IMR-90 (cell line): ENCODE results near the gene PRR5. TPM values are rescaled to one million over a fixed set of nuclear protein-coding genes. Genes with fewer than 3 reads are reported as not detected.

ENCODE experiments used
- ATAC-seq: fragments of 200-7000 bp; cut with Tn5 transposase; 2 replicates; pipeline ENCODE4 v1.9.1; 2020; ENCODE audit warnings: low read depth, mild to moderate bottlenecking, moderate library complexity
- BruUV-seq: library from RNA; stranded (reverse); fragments of 400-500 nt; replicated peaks from 2 replicates; lab custom pipeline; 2021; lab: Mats Ljungman, UMichigan
- CTCF ChIA-PET: fragments of 300-600 bp; formaldehyde crosslinking; extraction: SDS; loops from one replicate; lab custom pipeline; 2021; ENCODE audit warnings: antibody characterized with exemption; lab: Yijun Ruan, JAX
- POLR2A ChIA-PET: fragments of 300-600 bp; sonication (Branson Sonifier 250); formaldehyde crosslinking; loops from one replicate; lab custom pipeline; 2022; ENCODE audit warnings: antibody characterized with exemption; ENCODE audit not compliant: unreplicated experiment; lab: Charles Lee
- DNase-seq: peaks from one replicate; pipeline ENCODE4 v3.0.0; 2013
- H2AFZ ChIP-seq: replicated peaks from 2 replicates; pipeline ENCODE3; 2013; ENCODE audit warnings: low read length, mild to moderate bottlenecking; ENCODE audit not compliant: poor library complexity
- H2AK5ac ChIP-seq: 2 replicates; pipeline ENCODE4 v1.6.1; 2013; ENCODE audit warnings: low read depth, low read length, inconsistent platforms
- H2AK9ac ChIP-seq: replicated peaks from 2 replicates; pipeline ENCODE3; 2013; ENCODE audit warnings: mild to moderate bottlenecking, low read depth, low read length, moderate library complexity; ENCODE audit not compliant: poor library complexity
- H2BK120ac ChIP-seq: 2 replicates; pipeline ENCODE4 v1.6.1; 2013; ENCODE audit warnings: low read depth, low read length, inconsistent platforms
- H2BK15ac ChIP-seq: 3 replicates; pipeline ENCODE4 v1.6.1; 2013; ENCODE audit warnings: low read depth, low read length, inconsistent platforms
- H2BK20ac ChIP-seq: 2 replicates; pipeline ENCODE4 v1.6.1; 2013; ENCODE audit warnings: low read depth, mild to moderate bottlenecking, inconsistent platforms, low read length, moderate library complexity
- H2BK5ac ChIP-seq: 2 replicates; pipeline ENCODE4 v1.6.1; 2013; ENCODE audit warnings: mild to moderate bottlenecking, low read depth, low read length, inconsistent platforms; ENCODE audit not compliant: poor library complexity, severe bottlenecking
- H3K14ac ChIP-seq: replicated peaks from 2 replicates; pipeline ENCODE4 v1.6.1; 2013; ENCODE audit warnings: low read depth, low read length, inconsistent platforms
- H3K18ac ChIP-seq: 2 replicates; pipeline ENCODE4 v1.6.1; 2013; ENCODE audit warnings: low read depth, low read length, control low read depth
- H3K23ac ChIP-seq: 2 replicates; pipeline ENCODE4 v1.6.1; 2013; ENCODE audit warnings: low read depth, low read length, inconsistent platforms
- H3K27ac ChIP-seq: 2 replicates; pipeline ENCODE4 v1.5.1; 2013; ENCODE audit warnings: mild to moderate bottlenecking, control low read depth, low read length; ENCODE audit not compliant: insufficient read depth
- H3K27me3 ChIP-seq: 2 replicates; pipeline ENCODE4 v1.6.1; 2013; ENCODE audit warnings: low read length; ENCODE audit not compliant: control insufficient read depth, insufficient read depth
- H3K36me3 ChIP-seq: 2 replicates; pipeline ENCODE4 v1.6.1; 2013; ENCODE audit warnings: low read length, mixed read lengths; ENCODE audit not compliant: control insufficient read depth, insufficient read depth
- H3K4ac ChIP-seq: 2 replicates; pipeline ENCODE4 v1.6.1; 2013; ENCODE audit warnings: low read depth, low read length, inconsistent platforms
- H3K4me1 ChIP-seq: 2 replicates; pipeline ENCODE4 v1.6.1; 2013; ENCODE audit warnings: low read length, mixed read lengths; ENCODE audit not compliant: control insufficient read depth, insufficient read depth
- H3K4me2 ChIP-seq: 2 replicates; pipeline ENCODE4 v1.6.1; 2013; ENCODE audit warnings: low read depth, mild to moderate bottlenecking, control low read depth, low read length, moderate library complexity
- H3K4me3 ChIP-seq: 2 replicates; pipeline ENCODE4 v1.5.1; 2013; ENCODE audit warnings: low read depth, mild to moderate bottlenecking, control low read depth, low read length, moderate library complexity; ENCODE audit not compliant: insufficient read depth
- H3K56ac ChIP-seq: 2 replicates; pipeline ENCODE4 v1.6.1; 2013; ENCODE audit warnings: low read length, inconsistent platforms; ENCODE audit not compliant: insufficient read depth; ENCODE audit errors: extremely low read depth
- H3K79me1 ChIP-seq, 2 experiments: 2 replicates each; pipeline ENCODE4 v1.6.1; 2013; ENCODE audit warnings: low read length in 2 of 2, inconsistent platforms in 1 of 2, low read depth in 1 of 2
- H3K9ac ChIP-seq: 2 replicates; pipeline ENCODE4 v1.6.1; 2013; ENCODE audit warnings: low read depth, low read length, control low read depth
- H3K9me1 ChIP-seq: 2 replicates; pipeline ENCODE4 v1.6.1; 2013; ENCODE audit warnings: low read length, inconsistent platforms; ENCODE audit not compliant: insufficient read depth
- H3K9me3 ChIP-seq: 2 replicates; pipeline ENCODE4 v1.6.1; 2013; ENCODE audit warnings: low read length; ENCODE audit not compliant: control insufficient read depth, insufficient read depth
- H4K20me1 ChIP-seq: 2 replicates; pipeline ENCODE4 v1.6.1; 2013; ENCODE audit warnings: low read length, inconsistent platforms; ENCODE audit not compliant: insufficient read depth
- H4K5ac ChIP-seq: 2 replicates; pipeline ENCODE4 v1.6.1; 2013; ENCODE audit warnings: mild to moderate bottlenecking, low read depth, low read length, control low read depth
- H4K8ac ChIP-seq, 2 experiments: 2 replicates each; pipeline ENCODE4 v1.6.1; 2013; ENCODE audit warnings: low read depth in 2 of 2, low read length in 2 of 2, control low read depth in 1 of 2, inconsistent platforms in 1 of 2
- H4K91ac ChIP-seq: 2 replicates; pipeline ENCODE4 v1.6.1; 2013; ENCODE audit warnings: low read depth, low read length, inconsistent platforms; ENCODE audit not compliant: insufficient read depth
- BHLHE40 ChIP-seq: fragments of 150-350 bp; IDR thresholded peaks from 2 replicates; pipeline ENCODE4 v1.6.1; 2016; ENCODE audit warnings: mild to moderate bottlenecking, low read depth, low read length
- CTCF ChIP-seq: conservative IDR thresholded peaks from 2 replicates; pipeline ENCODE4 v1.5.1; 2012; ENCODE audit warnings: mild to moderate bottlenecking, low read depth, low read length, improper control_type of control experiment
- FOS ChIP-seq: fragments of 150-350 bp; IDR thresholded peaks from 2 replicates; pipeline ENCODE4 v1.6.1; 2016; ENCODE audit warnings: low read depth, low read length
- MAZ ChIP-seq: IDR thresholded peaks from 2 replicates; pipeline ENCODE4 v1.6.1; 2012; ENCODE audit warnings: low read depth, mild to moderate bottlenecking, low read length, improper control_type of control experiment, moderate library complexity, borderline replicate concordance
- POLR2A ChIP-seq: IDR thresholded peaks from 2 replicates; pipeline ENCODE4 v1.6.1; 2012; ENCODE audit warnings: mild to moderate bottlenecking, low read depth, low read length
- RFX5 ChIP-seq: IDR thresholded peaks from 2 replicates; pipeline ENCODE4 v1.8.0; 2012; ENCODE audit warnings: low read depth, mild to moderate bottlenecking, low read length, moderate library complexity
- USF2 ChIP-seq: fragments of 150-350 bp; IDR thresholded peaks from 2 replicates; pipeline ENCODE4 v1.6.1; 2017; ENCODE audit warnings: mild to moderate bottlenecking, antibody characterized with exemption, low read length, low read depth
- WGBS, 2 experiments: methylation state at CpG; one replicate each; pipeline versions ENCODE4 v1.1.5 to v1.1.7; 2013; ENCODE audit warnings: missing lambda C conversion rate in 2 of 2; ENCODE audit not compliant: insufficient read length in 1 of 2; ENCODE audit errors: extremely low coverage in 2 of 2; 5-methylcytosine and 5-hydroxymethylcytosine counted together
- dilution Hi-C: fragments of 300-500 bp; cut with HindIII; formaldehyde crosslinking; loops from one replicate; pipeline ENCODE4 v1.14.3; 2018; ENCODE audit warnings: low sequenced_read_pairs; ENCODE audit not compliant: unreplicated experiment
- in situ Hi-C: fragments of 300-500 bp; cut with MboI; formaldehyde crosslinking; loops from 3 replicates; pipeline ENCODE4 v1.14.3; 2019; ENCODE audit warnings: low sequenced_read_pairs, inconsistent platforms, mixed read lengths
- intact Hi-C: fragments of 100-400 bp; cut with micrococcal nuclease; formaldehyde crosslinking; loops from 2 replicates; pipeline ENCODE4 v1.10.0; 2022
- polyA plus RNA-seq, 3 experiments: library from polyadenylated mRNA; depleted of rRNA; stranded (reverse); fragments of >200 nt; gene quantifications; 2 replicates each; pipeline ENCODE4 v1.2.3, GENCODE V29; 2012; ENCODE audit warnings: low replicate concordance in 1 of 3
- total RNA-seq: library from RNA; depleted of rRNA; stranded (reverse); fragments of >200 nt; gene quantifications from 2 replicates; pipeline ENCODE4 v1.2.3, GENCODE V29; 2012

Gene PRR5
- total and polyA plus RNA-seq, 2 of the 4 experiments (the other 2 are of a cell fraction) = 8.1 to 24.3 TPM

- POLR2A ChIA-PET = no interaction called here
Measured at GRCh38 chr22:44759430-44760310, 57.7 kb downstream of the PRR5 start.

More at GRCh38 chr22:44759430-44760310, 57.7 kb downstream of the PRR5 start:
- H3K4ac ChIP-seq = no peak overlapping the region
- H2BK15ac ChIP-seq = no peak overlapping the region
- no peak overlapping the region for H3K18ac ChIP-seq
- H3K4me1 ChIP-seq = peaks cover 7% of the 10 kb centered on the region; the same call in 1 of the 2 replicates
- H4K91ac ChIP-seq = no peak overlapping the region
- H3K23ac ChIP-seq = no peak overlapping the region
- TF ChIP-seq USF2 (no peak), POLR2A (no peak), RFX5 (no peak), MAZ (no peak), BHLHE40 (no peak), FOS (no peak), CTCF (no peak)
- H2AFZ ChIP-seq = no peak overlapping the region
- H3K4me2 ChIP-seq = no peak overlapping the region
- H3K27me3 ChIP-seq = peaks cover 22% of the 10 kb centered on the region
- no peak overlapping the region for H3K4me3 ChIP-seq
- no peak for ATAC-seq
- WGBS, 2 experiments = 93% methylated on average over 7 of the region's 18 CpGs; no CpG with 5 or more reads in 1 of the 2 experiments
- no peak overlapping the region for H2BK20ac ChIP-seq
- CTCF ChIA-PET = no interaction called here
- no peaks in the 10 kb centered on the region for H4K20me1 ChIP-seq
- no TSS peak for BruUV-seq
- DNase-seq = no peak
- no peaks in the 10 kb centered on the region for H3K9me3 ChIP-seq
- no peak overlapping the region for H2BK120ac ChIP-seq
- H3K9me1 ChIP-seq = peaks cover 3% of the 10 kb centered on the region; the same call in 1 of the 2 replicates
- in situ Hi-C loops = no loop called here
- no peak overlapping the region for H3K14ac ChIP-seq
- no peak overlapping the region for H3K56ac ChIP-seq
- dilution Hi-C loops = no loop called here
- H4K8ac ChIP-seq = no peak overlapping the region
- H4K5ac ChIP-seq = no peak overlapping the region
- intact Hi-C loops = no loop called here
- no peak overlapping the region for H2AK5ac ChIP-seq
- H3K9ac ChIP-seq = no peak overlapping the region
- H2BK5ac ChIP-seq = no peak overlapping the region
- H3K27ac ChIP-seq = no peak overlapping the region
- no peak overlapping the region for H2AK9ac ChIP-seq
- no peaks in the 10 kb centered on the region for H3K36me3 ChIP-seq
- H3K79me1 ChIP-seq = no peaks in the 10 kb centered on the region
